ENCODE measurements around the gene EFHC2.

DNA sequence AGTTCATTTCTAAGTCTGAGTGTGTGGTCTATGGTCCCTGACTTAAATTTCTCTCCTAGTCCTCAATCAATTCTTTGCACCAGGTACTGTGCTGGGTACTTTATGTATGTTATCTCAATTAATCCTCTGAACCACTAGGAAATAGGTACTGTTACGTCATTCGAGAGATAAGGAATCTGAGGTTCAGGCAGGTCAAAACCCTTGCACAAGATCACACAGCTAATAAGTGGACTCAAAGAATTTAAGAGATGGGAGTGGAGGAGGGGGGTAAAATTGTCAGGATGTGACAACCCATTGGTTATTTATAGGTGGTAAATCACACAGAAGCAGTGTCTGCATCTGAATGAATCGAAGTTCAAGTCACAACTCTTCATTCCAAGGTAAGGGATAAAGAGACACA lies 169.4 kb downstream of the EFHC2 start:
- TF ChIP-seq POLR2AphosphoS5 (IDR thresholded peaks at IDR 0.05) (no peak), CTCF (IDR thresholded peaks at IDR 0.05 in 8 of 11, conservative IDR thresholded peaks at IDR 0.05 in 3 of 11) (no peak), POLR2A (IDR thresholded peaks at IDR 0.05) (no peak)
